Glutamatergic neuron (in vitro differentiated cells): ENCODE results near the gene PEAR1. TPM values are rescaled to one million over a fixed set of nuclear protein-coding genes. Genes with fewer than 3 reads are reported as not detected.

ENCODE experiments used
- DNase-seq: peaks from one replicate; pipeline ENCODE4 v3.0.0; 2022
- H3K27ac Mint-ChIP-seq: one replicate; pipeline ENCODE4 v1.8.0; 2020; ENCODE audit warnings: mild to moderate bottlenecking, mixed read lengths, inconsistent platforms; ENCODE audit not compliant: unreplicated experiment
- H3K27me3 Mint-ChIP-seq: one replicate; pipeline ENCODE4 v1.8.0; 2020; ENCODE audit warnings: mild to moderate bottlenecking, moderate library complexity, mixed read lengths, inconsistent platforms; ENCODE audit not compliant: unreplicated experiment
- H3K36me3 Mint-ChIP-seq: one replicate; pipeline ENCODE4 v1.8.0; 2020; ENCODE audit warnings: mild to moderate bottlenecking, mixed read lengths, inconsistent platforms; ENCODE audit not compliant: unreplicated experiment
- H3K4me1 Mint-ChIP-seq: one replicate; pipeline ENCODE4 v1.8.0; 2020; ENCODE audit warnings: mild to moderate bottlenecking, low read depth, mixed read lengths, inconsistent platforms; ENCODE audit not compliant: unreplicated experiment
- H3K4me3 Mint-ChIP-seq: one replicate; pipeline ENCODE4 v1.8.0; 2020; ENCODE audit warnings: mild to moderate bottlenecking, mixed read lengths, inconsistent platforms; ENCODE audit not compliant: unreplicated experiment
- H3K9me3 Mint-ChIP-seq: one replicate; pipeline ENCODE4 v1.8.0; 2020; ENCODE audit warnings: mild to moderate bottlenecking, moderate library complexity, mixed read lengths, inconsistent platforms; ENCODE audit not compliant: unreplicated experiment
- total RNA-seq: library from RNA; stranded (reverse); fragmentation: NEBNext Ultra II Directional; extraction: Animal tissue kit (Norgen Biotek cat#: 25700); gene quantifications from one replicate; pipeline ENCODE4 v1.2.1, GENCODE V29; 2021; ENCODE audit not compliant: unreplicated experiment
- TF ChIP-seq, protein P1 (sequence below): fragments of 200-600 bp; sonication (generic); IDR thresholded peaks from one replicate; pipeline ENCODE4 v1.5.0; 2021; ENCODE audit not compliant: partially characterized antibody, unreplicated experiment

Gene PEAR1
- total RNA-seq, 1 donor from 2014 or later: 1.2 TPM

DNA sequence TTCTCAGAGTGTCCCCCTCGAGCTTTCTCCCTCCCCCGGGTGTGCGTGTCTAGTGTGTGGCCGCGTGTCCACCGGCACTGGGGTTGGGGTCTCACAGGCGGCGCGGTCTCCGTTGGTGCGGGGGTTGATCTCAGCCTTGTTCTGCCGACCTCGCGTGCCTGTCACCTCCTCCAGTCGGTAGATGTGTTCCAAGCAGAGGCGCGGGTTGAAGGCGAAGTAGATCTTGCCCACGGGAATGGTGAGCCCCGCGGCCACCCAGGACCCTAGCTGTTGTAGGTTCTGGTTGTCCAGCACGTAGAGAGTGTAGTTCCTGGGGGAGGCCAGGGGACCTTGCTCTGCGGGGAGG is 44.4 kb upstream of the PEAR1 start:
- peaks cover 6% of the 10 kb centered on the region for H3K36me3 Mint-ChIP-seq
- no peak overlapping the region for H3K27ac Mint-ChIP-seq
- peaks cover 17% of the 10 kb centered on the region for H3K4me1 Mint-ChIP-seq
- TF ChIP-seq, protein P1, sequence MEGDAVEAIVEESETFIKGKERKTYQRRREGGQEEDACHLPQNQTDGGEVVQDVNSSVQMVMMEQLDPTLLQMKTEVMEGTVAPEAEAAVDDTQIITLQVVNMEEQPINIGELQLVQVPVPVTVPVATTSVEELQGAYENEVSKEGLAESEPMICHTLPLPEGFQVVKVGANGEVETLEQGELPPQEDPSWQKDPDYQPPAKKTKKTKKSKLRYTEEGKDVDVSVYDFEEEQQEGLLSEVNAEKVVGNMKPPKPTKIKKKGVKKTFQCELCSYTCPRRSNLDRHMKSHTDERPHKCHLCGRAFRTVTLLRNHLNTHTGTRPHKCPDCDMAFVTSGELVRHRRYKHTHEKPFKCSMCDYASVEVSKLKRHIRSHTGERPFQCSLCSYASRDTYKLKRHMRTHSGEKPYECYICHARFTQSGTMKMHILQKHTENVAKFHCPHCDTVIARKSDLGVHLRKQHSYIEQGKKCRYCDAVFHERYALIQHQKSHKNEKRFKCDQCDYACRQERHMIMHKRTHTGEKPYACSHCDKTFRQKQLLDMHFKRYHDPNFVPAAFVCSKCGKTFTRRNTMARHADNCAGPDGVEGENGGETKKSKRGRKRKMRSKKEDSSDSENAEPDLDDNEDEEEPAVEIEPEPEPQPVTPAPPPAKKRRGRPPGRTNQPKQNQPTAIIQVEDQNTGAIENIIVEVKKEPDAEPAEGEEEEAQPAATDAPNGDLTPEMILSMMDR: no peak
- H3K4me3 Mint-ChIP-seq: no peak overlapping the region
- DNase-seq: peak; percentile 19
- peaks cover 33% of the 10 kb centered on the region for H3K27me3 Mint-ChIP-seq
- H3K9me3 Mint-ChIP-seq: peaks cover 12% of the 10 kb centered on the region

DNA sequence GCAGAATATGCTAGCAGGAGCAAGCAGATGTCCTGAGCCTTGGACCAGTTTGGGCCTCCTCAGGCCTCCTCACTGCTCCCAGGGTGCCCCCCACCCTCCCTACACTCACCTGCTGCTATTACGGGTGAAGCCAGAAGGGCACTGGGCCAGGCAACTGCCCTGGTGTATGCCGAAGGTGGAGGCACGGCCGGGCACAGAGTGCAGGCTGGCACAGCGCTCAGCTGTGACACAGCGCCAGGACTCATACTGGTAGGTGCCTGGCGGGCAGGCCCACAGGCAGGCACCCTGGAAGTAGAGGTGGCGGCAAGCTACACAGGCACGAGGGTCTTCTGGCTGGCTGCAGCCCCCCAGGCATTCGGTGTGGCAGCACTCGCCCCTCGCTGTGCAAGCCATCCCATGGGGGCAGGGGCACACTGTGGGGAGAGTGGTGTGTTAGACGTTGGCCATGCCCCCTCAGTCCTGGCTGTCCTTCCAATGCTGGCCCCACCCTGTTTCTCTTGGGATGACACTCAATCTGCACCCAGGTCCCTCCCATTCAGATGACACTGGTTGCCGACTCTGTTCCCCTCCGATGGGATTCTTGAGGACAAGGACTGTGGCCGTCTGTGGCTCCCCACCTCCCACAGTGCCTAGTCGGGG is 41.6 kb upstream of the PEAR1 start:
- peaks cover 6% of the 10 kb centered on the region for H3K9me3 Mint-ChIP-seq
- TF ChIP-seq, protein P1: no peak
- no peak overlapping the region for H3K27ac Mint-ChIP-seq
- peaks cover 13% of the 10 kb centered on the region for H3K36me3 Mint-ChIP-seq
- no peak overlapping the region for H3K4me3 Mint-ChIP-seq
- H3K27me3 Mint-ChIP-seq: peaks cover 26% of the 10 kb centered on the region
- peaks cover 19% of the 10 kb centered on the region for H3K4me1 Mint-ChIP-seq
- no peak for DNase-seq

DNA sequence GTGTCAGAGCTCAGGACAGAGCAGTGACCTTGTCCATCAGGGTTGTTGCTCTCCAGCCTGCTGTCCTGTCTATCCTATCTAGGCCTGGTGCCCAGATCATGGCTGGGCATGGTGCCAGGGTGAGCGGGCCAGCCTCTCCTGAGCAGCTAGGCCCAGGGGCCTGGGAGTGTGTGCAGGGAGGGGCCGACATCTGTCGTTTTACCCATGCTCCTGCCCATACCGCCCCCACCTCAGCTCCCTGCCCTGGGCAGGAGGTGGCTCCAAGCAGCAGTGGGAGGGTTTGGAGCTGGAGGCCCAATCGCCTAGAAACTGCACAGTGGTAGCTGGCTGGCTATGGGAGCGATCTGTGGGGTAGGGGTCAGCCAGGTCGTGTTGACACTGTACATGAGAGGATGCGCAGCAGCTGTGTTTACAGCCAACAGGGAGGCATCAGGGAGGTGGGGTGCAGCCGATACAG is 41.1 kb upstream of the PEAR1 start:
- TF ChIP-seq, protein P1: no peak
- no peak overlapping the region for H3K27ac Mint-ChIP-seq
- H3K4me3 Mint-ChIP-seq: peak overlapping the region; percentile 62
- peak; percentile 26 for DNase-seq
- peaks cover 13% of the 10 kb centered on the region for H3K36me3 Mint-ChIP-seq
- peaks cover 23% of the 10 kb centered on the region for H3K4me1 Mint-ChIP-seq
- H3K9me3 Mint-ChIP-seq: peaks cover 6% of the 10 kb centered on the region
- peaks cover 27% of the 10 kb centered on the region for H3K27me3 Mint-ChIP-seq

DNA sequence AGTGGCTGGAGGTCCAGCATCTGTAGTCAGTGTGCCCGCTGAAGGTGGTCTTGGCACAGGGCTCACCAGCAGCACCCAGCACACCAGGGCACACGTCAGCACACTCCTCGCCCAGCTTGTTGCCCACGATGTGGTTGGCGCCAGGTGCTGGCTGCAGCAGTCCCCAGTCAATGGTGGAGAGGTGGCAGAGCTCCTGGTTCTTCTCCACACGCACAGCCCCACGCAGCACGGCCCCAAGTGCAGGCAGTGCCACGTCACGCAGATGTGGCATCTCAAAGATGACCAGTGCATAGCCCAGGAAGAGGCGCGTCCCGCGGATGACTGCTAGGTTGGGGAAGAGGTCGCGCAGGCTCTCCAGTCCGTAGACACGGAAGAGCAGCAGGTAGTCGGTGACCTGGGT is 39.8 kb upstream of the PEAR1 start:
- Mint-ChIP-seq H3K36me3 (peaks cover 13% of the 10 kb centered on the region), H3K27ac (no peak overlapping the region), H3K9me3 (peaks cover 6% of the 10 kb centered on the region), H3K4me1 (peaks cover 29% of the 10 kb centered on the region), H3K27me3 (peaks cover 23% of the 10 kb centered on the region), H3K4me3 (no peak overlapping the region)
- DNase-seq: no peak
- TF ChIP-seq, protein P1: no peak

DNA sequence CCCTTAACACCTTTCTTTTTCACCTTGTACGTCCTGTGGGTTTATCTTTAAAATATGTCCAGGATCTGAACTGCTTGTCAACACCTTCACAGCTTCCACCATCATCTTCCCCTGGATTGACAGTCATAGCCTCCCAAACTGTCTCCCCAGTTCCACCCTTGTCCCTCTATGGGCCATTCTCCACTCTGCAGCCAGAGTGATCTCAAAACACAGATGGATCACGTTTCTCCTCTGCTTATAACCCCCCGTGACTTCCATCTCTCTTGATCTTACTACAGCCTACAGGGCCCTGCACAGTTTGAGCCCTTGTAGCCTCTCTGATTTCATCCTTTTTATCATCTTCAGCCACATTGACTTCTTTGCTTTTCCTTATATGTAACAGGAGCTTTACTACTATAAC is 38.9 kb upstream of the PEAR1 start:
- DNase-seq: no peak
- peak overlapping the region; percentile 58 for H3K4me3 Mint-ChIP-seq
- H3K27me3 Mint-ChIP-seq: peaks cover 19% of the 10 kb centered on the region
- H3K4me1 Mint-ChIP-seq: peaks cover 29% of the 10 kb centered on the region
- peak overlapping the region; percentile 35 for H3K27ac Mint-ChIP-seq
- H3K36me3 Mint-ChIP-seq: peaks cover 13% of the 10 kb centered on the region
- H3K9me3 Mint-ChIP-seq: peaks cover 5% of the 10 kb centered on the region
- TF ChIP-seq, protein P1: no peak
